A673 (cell line): ENCODE results near the gene IGLL1.

ENCODE experiments used
- CTCF ChIP-seq: fragments of 300-800, 200-600 bp; sonication (generic); conservative IDR thresholded peaks from 2 replicates; pipeline ENCODE4 v1.5.1; 2017; ENCODE audit warnings: low read depth, mild to moderate bottlenecking, antibody characterized with exemption, low read length, moderate library complexity, mixed read lengths
- EZH2 ChIP-seq: fragments of 200-600 bp; sonication (generic); IDR thresholded peaks from 2 replicates; pipeline ENCODE4 v1.6.1; 2017; ENCODE audit warnings: borderline replicate concordance, low read depth, mild to moderate bottlenecking, mixed read lengths, antibody characterized with exemption, low read length; ENCODE audit not compliant: poor library complexity, severe bottlenecking

GRCh38 chr22:23536821-23537345, 43.2 kb downstream of the IGLL1 start:
- no peak for TF ChIP-seq CTCF
- no peak for TF ChIP-seq EZH2
